Measurements from ENCODE around the gene TIRAP.

Gene TIRAP

DNA sequence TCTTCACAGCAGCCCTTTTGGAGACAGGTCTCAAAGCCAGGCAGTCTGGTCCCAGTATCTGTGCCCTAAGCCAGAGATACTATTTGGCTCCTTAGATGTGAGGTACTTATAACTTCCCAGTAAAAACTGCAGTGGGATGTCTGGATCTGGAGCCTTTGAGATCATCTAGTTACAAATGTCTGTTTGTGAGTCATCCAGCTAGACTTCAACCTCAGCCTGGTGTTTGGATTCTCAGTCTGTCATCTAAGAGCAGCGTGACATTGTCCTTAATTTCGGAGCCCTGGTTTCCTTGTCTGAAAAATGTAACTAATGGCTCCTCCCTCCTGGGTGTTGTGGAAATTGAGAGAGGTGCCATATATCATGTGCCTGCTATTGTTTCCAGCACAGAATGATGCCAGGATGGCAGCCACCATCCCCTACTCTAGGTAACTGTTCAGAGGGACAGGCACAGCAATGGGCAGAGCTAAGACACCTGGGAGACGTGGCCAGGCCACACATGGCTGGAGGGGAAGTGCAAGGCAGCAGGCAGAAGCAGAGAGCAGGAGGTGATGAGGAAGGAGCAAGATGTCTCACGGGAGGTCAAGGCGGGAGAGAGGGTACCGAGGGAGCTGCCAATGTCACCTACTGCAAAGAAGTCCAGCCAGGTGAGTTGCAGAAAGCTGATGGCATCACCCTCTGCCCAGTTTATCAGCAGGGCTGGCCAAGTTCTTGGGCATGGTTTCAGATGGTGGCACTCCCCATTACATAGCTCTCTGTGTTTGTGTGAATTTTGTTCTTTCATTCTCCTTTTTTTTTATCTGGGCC lies 52.0 kb downstream of the TIRAP start:
- no peak overlapping the region for H3K4me3 ChIP-seq (replicated peaks in 1 of 2; ENCODE audit: low read depth in 2 of 2, low read length in 2 of 2)
- DNase-seq (ENCODE audit: low read depth in 2 of 2) = peak in 1 of 2 donors; percentile 51
- TF ChIP-seq, protein P1, sequence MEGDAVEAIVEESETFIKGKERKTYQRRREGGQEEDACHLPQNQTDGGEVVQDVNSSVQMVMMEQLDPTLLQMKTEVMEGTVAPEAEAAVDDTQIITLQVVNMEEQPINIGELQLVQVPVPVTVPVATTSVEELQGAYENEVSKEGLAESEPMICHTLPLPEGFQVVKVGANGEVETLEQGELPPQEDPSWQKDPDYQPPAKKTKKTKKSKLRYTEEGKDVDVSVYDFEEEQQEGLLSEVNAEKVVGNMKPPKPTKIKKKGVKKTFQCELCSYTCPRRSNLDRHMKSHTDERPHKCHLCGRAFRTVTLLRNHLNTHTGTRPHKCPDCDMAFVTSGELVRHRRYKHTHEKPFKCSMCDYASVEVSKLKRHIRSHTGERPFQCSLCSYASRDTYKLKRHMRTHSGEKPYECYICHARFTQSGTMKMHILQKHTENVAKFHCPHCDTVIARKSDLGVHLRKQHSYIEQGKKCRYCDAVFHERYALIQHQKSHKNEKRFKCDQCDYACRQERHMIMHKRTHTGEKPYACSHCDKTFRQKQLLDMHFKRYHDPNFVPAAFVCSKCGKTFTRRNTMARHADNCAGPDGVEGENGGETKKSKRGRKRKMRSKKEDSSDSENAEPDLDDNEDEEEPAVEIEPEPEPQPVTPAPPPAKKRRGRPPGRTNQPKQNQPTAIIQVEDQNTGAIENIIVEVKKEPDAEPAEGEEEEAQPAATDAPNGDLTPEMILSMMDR (IDR thresholded peaks at IDR 0.05; ENCODE audit: low read depth, low read length) = no peak

DNA sequence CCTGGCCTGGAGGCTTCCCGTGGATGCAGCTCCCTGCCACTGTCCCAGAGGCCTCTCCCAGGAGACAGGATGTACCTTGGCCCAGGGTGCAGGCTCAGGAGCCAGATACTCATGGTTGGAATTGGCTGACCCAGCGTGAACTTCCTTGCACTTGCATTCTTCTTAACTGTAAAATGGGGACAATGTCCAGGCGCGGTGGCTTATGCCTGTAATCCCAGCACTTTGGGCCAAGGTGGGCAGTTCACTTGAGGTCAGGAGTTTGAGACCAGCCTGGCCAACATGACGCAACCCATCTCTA lies 52.5 kb downstream of the TIRAP start:
- TF ChIP-seq, protein P1 (IDR thresholded peaks at IDR 0.05; ENCODE audit: low read depth, low read length) = no peak
- no peak overlapping the region for H3K4me3 ChIP-seq (replicated peaks in 1 of 2; ENCODE audit: low read depth in 2 of 2, low read length in 2 of 2)
- DNase-seq (ENCODE audit: low read depth in 2 of 2) = no peak

DNA sequence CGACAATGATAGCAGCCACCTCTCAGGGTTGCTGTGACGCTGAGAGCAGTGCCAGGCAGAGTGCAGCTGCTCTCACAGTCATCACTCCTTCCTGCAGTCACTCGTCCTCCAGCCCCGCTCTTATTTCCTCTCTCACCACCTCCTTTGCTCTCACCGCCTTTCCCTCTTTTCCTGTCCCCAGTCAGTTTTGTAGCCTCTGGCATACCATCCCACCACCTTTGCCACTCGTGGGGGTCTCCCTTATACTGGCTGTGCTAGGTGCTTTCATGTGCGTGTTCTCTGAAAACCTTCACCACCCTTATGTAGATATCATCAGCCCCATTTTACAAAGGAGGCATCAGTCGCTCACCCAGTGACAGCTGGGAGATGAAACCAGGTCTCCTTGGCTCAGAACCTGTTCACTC lies 53.2 kb downstream of the TIRAP start:
- TF ChIP-seq, protein P1 (IDR thresholded peaks at IDR 0.05; ENCODE audit: low read depth, low read length) = no peak
- H3K4me3 ChIP-seq (replicated peaks in 1 of 2; ENCODE audit: low read depth in 2 of 2, low read length in 2 of 2) = no peak overlapping the region
- DNase-seq (ENCODE audit: low read depth in 2 of 2) = no peak

DNA sequence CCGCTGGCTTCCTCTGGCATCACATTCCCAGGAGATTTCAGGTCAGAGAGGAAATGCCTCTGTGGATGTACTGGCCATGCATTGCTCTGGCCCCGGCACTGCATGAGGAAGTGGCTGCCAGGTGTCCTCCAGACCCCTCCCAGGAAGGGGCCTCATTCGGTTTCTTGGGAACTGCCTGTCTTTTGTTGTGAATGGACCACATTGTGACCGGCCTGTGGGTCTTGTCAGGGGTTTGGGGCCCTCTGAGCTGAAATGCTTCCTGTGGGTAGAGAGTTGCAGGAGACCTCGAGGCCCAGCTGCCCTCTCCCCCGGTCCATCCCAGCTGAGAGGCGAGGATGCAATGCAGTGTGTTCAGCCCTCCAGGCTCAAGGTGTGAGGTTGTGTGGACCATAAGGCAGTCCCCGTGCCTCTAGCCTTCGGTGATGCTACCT lies 53.8 kb downstream of the TIRAP start:
- no peak overlapping the region for H3K4me3 ChIP-seq (replicated peaks in 1 of 2; ENCODE audit: low read depth in 2 of 2, low read length in 2 of 2)
- TF ChIP-seq, protein P1 (IDR thresholded peaks at IDR 0.05; ENCODE audit: low read depth, low read length) = no peak
- peak; percentile 59 to 61 for DNase-seq (ENCODE audit: low read depth in 2 of 2)

DNA sequence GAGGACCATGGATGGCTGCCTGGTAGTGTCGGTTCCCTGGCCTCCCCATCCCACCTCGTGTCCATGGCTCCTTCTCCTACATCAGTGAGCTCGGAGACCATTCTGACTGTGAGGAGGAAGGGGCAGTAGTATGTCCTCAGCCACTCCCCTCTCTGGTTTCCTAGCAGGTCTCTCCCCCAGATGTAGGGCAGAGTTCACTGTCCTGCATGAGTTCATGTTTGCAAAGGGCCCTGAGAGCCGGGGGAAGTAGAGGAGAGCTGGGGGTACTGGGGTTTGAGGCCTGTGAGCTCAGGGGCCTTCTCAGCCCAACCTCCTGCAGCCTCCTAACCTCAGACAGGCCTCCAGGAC lies 54.2 kb downstream of the TIRAP start:
- TF ChIP-seq, protein P1 (IDR thresholded peaks at IDR 0.05; ENCODE audit: low read depth, low read length) = no peak
- no peak for DNase-seq (ENCODE audit: low read depth in 2 of 2)
- H3K4me3 ChIP-seq (replicated peaks in 1 of 2; ENCODE audit: low read depth in 2 of 2, low read length in 2 of 2) = no peak overlapping the region

DNA sequence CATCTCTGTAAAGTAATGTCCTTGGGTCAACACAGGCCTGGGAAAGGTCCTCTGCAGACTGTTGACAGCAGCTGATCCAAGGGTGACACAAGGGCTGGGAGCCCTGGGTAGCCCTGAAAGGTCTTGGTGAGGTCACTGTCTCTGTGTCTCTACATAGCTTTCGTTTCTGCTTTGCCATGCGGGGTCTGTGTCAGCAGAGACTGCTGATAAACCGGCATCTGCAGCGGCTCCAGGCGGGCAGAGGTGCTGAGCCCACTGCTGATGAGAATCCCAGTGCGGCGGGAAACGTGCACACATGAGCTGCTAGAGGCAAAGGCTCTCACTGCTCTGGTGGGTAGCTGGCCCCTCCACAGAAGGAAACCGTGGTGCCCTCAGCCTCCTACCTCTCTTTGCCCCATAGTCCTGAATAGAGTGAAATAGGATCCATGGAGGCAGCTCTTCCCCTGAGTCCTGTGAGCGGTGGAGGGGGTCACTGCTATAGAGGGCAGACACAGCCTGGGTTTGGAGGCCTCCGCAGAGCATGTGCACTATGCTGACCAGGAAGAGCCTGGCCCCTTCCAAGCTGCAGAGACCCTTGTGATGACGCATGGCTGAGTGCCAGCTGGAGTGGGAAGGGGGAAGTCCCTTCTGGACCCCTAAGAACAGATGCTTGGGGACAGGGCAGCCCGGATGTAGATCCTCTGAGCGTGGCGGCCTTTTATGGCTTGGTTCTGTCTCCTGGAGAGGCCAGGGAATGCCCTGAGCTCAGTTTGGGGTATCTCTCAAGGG lies 54.8 kb downstream of the TIRAP start:
- TF ChIP-seq, protein P1 (IDR thresholded peaks at IDR 0.05; ENCODE audit: low read depth, low read length) = no peak
- no peak overlapping the region for H3K4me3 ChIP-seq (replicated peaks in 1 of 2; ENCODE audit: low read depth in 2 of 2, low read length in 2 of 2)
- DNase-seq (ENCODE audit: low read depth in 2 of 2) = no peak
